IMR-90 (cell line): ENCODE results near the gene THAP6. TPM values are rescaled to one million over a fixed set of nuclear protein-coding genes. Genes with fewer than 3 reads are reported as not detected.
A peak's percentile ranks its signal among the peaks of the same experiment; 100 is the strongest.

Experiments used
- ATAC-seq: fragments of 200-7000 bp; cut with Tn5 transposase; 2 replicates; pipeline ENCODE4 v1.9.1; 2020; ENCODE audit warnings: low read depth, mild to moderate bottlenecking, moderate library complexity
- BruUV-seq: library from RNA; stranded (reverse); fragments of 400-500 nt; replicated peaks from 2 replicates; lab custom pipeline; 2021; lab: Mats Ljungman, UMichigan
- CTCF ChIA-PET: fragments of 300-600 bp; formaldehyde crosslinking; extraction: SDS; loops from one replicate; lab custom pipeline; 2021; ENCODE audit warnings: antibody characterized with exemption; lab: Yijun Ruan, JAX
- POLR2A ChIA-PET: fragments of 300-600 bp; sonication (Branson Sonifier 250); formaldehyde crosslinking; loops from one replicate; lab custom pipeline; 2022; ENCODE audit warnings: antibody characterized with exemption; ENCODE audit not compliant: unreplicated experiment; lab: Charles Lee
- DNase-seq: peaks from one replicate; pipeline ENCODE4 v3.0.0; 2013
- H2AFZ ChIP-seq: replicated peaks from 2 replicates; pipeline ENCODE3; 2013; ENCODE audit warnings: low read length, mild to moderate bottlenecking; ENCODE audit not compliant: poor library complexity
- H2AK5ac ChIP-seq: 2 replicates; pipeline ENCODE4 v1.6.1; 2013; ENCODE audit warnings: low read depth, low read length, inconsistent platforms
- H2AK9ac ChIP-seq: replicated peaks from 2 replicates; pipeline ENCODE3; 2013; ENCODE audit warnings: mild to moderate bottlenecking, low read depth, low read length, moderate library complexity; ENCODE audit not compliant: poor library complexity
- H2BK120ac ChIP-seq: 2 replicates; pipeline ENCODE4 v1.6.1; 2013; ENCODE audit warnings: low read depth, low read length, inconsistent platforms
- H2BK15ac ChIP-seq: 3 replicates; pipeline ENCODE4 v1.6.1; 2013; ENCODE audit warnings: low read depth, low read length, inconsistent platforms
- H2BK20ac ChIP-seq: 2 replicates; pipeline ENCODE4 v1.6.1; 2013; ENCODE audit warnings: low read depth, mild to moderate bottlenecking, inconsistent platforms, low read length, moderate library complexity
- H2BK5ac ChIP-seq: 2 replicates; pipeline ENCODE4 v1.6.1; 2013; ENCODE audit warnings: mild to moderate bottlenecking, low read depth, low read length, inconsistent platforms; ENCODE audit not compliant: poor library complexity, severe bottlenecking
- H3K14ac ChIP-seq: replicated peaks from 2 replicates; pipeline ENCODE4 v1.6.1; 2013; ENCODE audit warnings: low read depth, low read length, inconsistent platforms
- H3K18ac ChIP-seq: 2 replicates; pipeline ENCODE4 v1.6.1; 2013; ENCODE audit warnings: low read depth, low read length, control low read depth
- H3K23ac ChIP-seq: 2 replicates; pipeline ENCODE4 v1.6.1; 2013; ENCODE audit warnings: low read depth, low read length, inconsistent platforms
- H3K27ac ChIP-seq: 2 replicates; pipeline ENCODE4 v1.5.1; 2013; ENCODE audit warnings: mild to moderate bottlenecking, control low read depth, low read length; ENCODE audit not compliant: insufficient read depth
- H3K27me3 ChIP-seq: 2 replicates; pipeline ENCODE4 v1.6.1; 2013; ENCODE audit warnings: low read length; ENCODE audit not compliant: control insufficient read depth, insufficient read depth
- H3K36me3 ChIP-seq: 2 replicates; pipeline ENCODE4 v1.6.1; 2013; ENCODE audit warnings: low read length, mixed read lengths; ENCODE audit not compliant: control insufficient read depth, insufficient read depth
- H3K4ac ChIP-seq: 2 replicates; pipeline ENCODE4 v1.6.1; 2013; ENCODE audit warnings: low read depth, low read length, inconsistent platforms
- H3K4me1 ChIP-seq: 2 replicates; pipeline ENCODE4 v1.6.1; 2013; ENCODE audit warnings: low read length, mixed read lengths; ENCODE audit not compliant: control insufficient read depth, insufficient read depth
- H3K4me2 ChIP-seq: 2 replicates; pipeline ENCODE4 v1.6.1; 2013; ENCODE audit warnings: low read depth, mild to moderate bottlenecking, control low read depth, low read length, moderate library complexity
- H3K4me3 ChIP-seq: 2 replicates; pipeline ENCODE4 v1.5.1; 2013; ENCODE audit warnings: low read depth, mild to moderate bottlenecking, control low read depth, low read length, moderate library complexity; ENCODE audit not compliant: insufficient read depth
- H3K56ac ChIP-seq: 2 replicates; pipeline ENCODE4 v1.6.1; 2013; ENCODE audit warnings: low read length, inconsistent platforms; ENCODE audit not compliant: insufficient read depth; ENCODE audit errors: extremely low read depth
- H3K79me1 ChIP-seq, 2 experiments: 2 replicates each; pipeline ENCODE4 v1.6.1; 2013; ENCODE audit warnings: low read length in 2 of 2, inconsistent platforms in 1 of 2, low read depth in 1 of 2
- H3K9ac ChIP-seq: 2 replicates; pipeline ENCODE4 v1.6.1; 2013; ENCODE audit warnings: low read depth, low read length, control low read depth
- H3K9me1 ChIP-seq: 2 replicates; pipeline ENCODE4 v1.6.1; 2013; ENCODE audit warnings: low read length, inconsistent platforms; ENCODE audit not compliant: insufficient read depth
- H3K9me3 ChIP-seq: 2 replicates; pipeline ENCODE4 v1.6.1; 2013; ENCODE audit warnings: low read length; ENCODE audit not compliant: control insufficient read depth, insufficient read depth
- H4K20me1 ChIP-seq: 2 replicates; pipeline ENCODE4 v1.6.1; 2013; ENCODE audit warnings: low read length, inconsistent platforms; ENCODE audit not compliant: insufficient read depth
- H4K5ac ChIP-seq: 2 replicates; pipeline ENCODE4 v1.6.1; 2013; ENCODE audit warnings: mild to moderate bottlenecking, low read depth, low read length, control low read depth
- H4K8ac ChIP-seq, 2 experiments: 2 replicates each; pipeline ENCODE4 v1.6.1; 2013; ENCODE audit warnings: low read depth in 2 of 2, low read length in 2 of 2, control low read depth in 1 of 2, inconsistent platforms in 1 of 2
- H4K91ac ChIP-seq: 2 replicates; pipeline ENCODE4 v1.6.1; 2013; ENCODE audit warnings: low read depth, low read length, inconsistent platforms; ENCODE audit not compliant: insufficient read depth
- BHLHE40 ChIP-seq: fragments of 150-350 bp; IDR thresholded peaks from 2 replicates; pipeline ENCODE4 v1.6.1; 2016; ENCODE audit warnings: mild to moderate bottlenecking, low read depth, low read length
- CEBPB ChIP-seq: IDR thresholded peaks from 2 replicates; pipeline ENCODE4 v1.6.1; 2012; ENCODE audit warnings: low read depth, low read length, improper control_type of control experiment
- CHD1 ChIP-seq: IDR thresholded peaks from 2 replicates; pipeline ENCODE4 v1.6.1; 2012; ENCODE audit warnings: low read depth, low read length, improper control_type of control experiment
- CTCF ChIP-seq: conservative IDR thresholded peaks from 2 replicates; pipeline ENCODE4 v1.5.1; 2012; ENCODE audit warnings: mild to moderate bottlenecking, low read depth, low read length, improper control_type of control experiment
- ELK1 ChIP-seq: fragments of 150-350 bp; IDR thresholded peaks from 2 replicates; pipeline ENCODE4 v1.6.1; 2016; ENCODE audit warnings: low read depth, mild to moderate bottlenecking, low read length, moderate library complexity, borderline replicate concordance
- FOS ChIP-seq: fragments of 150-350 bp; IDR thresholded peaks from 2 replicates; pipeline ENCODE4 v1.6.1; 2016; ENCODE audit warnings: low read depth, low read length
- MAFK ChIP-seq: IDR thresholded peaks from 2 replicates; pipeline ENCODE4 v1.6.1; 2012; ENCODE audit warnings: low read depth, low read length, improper control_type of control experiment
- MAZ ChIP-seq: IDR thresholded peaks from 2 replicates; pipeline ENCODE4 v1.6.1; 2012; ENCODE audit warnings: low read depth, mild to moderate bottlenecking, low read length, improper control_type of control experiment, moderate library complexity, borderline replicate concordance
- MXI1 ChIP-seq: IDR thresholded peaks from 2 replicates; pipeline ENCODE4 v1.6.1; 2012; ENCODE audit warnings: low read depth, mild to moderate bottlenecking, low read length, moderate library complexity, borderline replicate concordance
- NFE2L2 ChIP-seq: fragments of 150-350 bp; IDR thresholded peaks from 2 replicates; pipeline ENCODE4 v1.6.1; 2016; ENCODE audit warnings: low read depth, mild to moderate bottlenecking, low read length
- POLR2A ChIP-seq: IDR thresholded peaks from 2 replicates; pipeline ENCODE4 v1.6.1; 2012; ENCODE audit warnings: mild to moderate bottlenecking, low read depth, low read length
- RAD21 ChIP-seq: IDR thresholded peaks from 2 replicates; pipeline ENCODE4 v1.6.1; 2012; ENCODE audit warnings: low read length, improper control_type of control experiment
- RCOR1 ChIP-seq: IDR thresholded peaks from 2 replicates; pipeline ENCODE4 v1.6.1; 2012; ENCODE audit warnings: mild to moderate bottlenecking, low read length, improper control_type of control experiment; ENCODE audit not compliant: insufficient replicate concordance
- RFX5 ChIP-seq: IDR thresholded peaks from 2 replicates; pipeline ENCODE4 v1.8.0; 2012; ENCODE audit warnings: low read depth, mild to moderate bottlenecking, low read length, moderate library complexity
- SMC3 ChIP-seq: fragments of 150-350 bp; IDR thresholded peaks from 2 replicates; pipeline ENCODE4 v1.6.1; 2016; ENCODE audit warnings: low read depth, mild to moderate bottlenecking, antibody characterized with exemption, low read length, moderate library complexity
- USF2 ChIP-seq: fragments of 150-350 bp; IDR thresholded peaks from 2 replicates; pipeline ENCODE4 v1.6.1; 2017; ENCODE audit warnings: mild to moderate bottlenecking, antibody characterized with exemption, low read length, low read depth
- WGBS, 2 experiments: methylation state at CpG; one replicate each; pipeline versions ENCODE4 v1.1.5 to v1.1.7; 2013; ENCODE audit warnings: missing lambda C conversion rate in 2 of 2; ENCODE audit not compliant: insufficient read length in 1 of 2; ENCODE audit errors: extremely low coverage in 2 of 2; 5-methylcytosine and 5-hydroxymethylcytosine counted together
- dilution Hi-C: fragments of 300-500 bp; cut with HindIII; formaldehyde crosslinking; loops from one replicate; pipeline ENCODE4 v1.14.3; 2018; ENCODE audit warnings: low sequenced_read_pairs; ENCODE audit not compliant: unreplicated experiment
- in situ Hi-C: fragments of 300-500 bp; cut with MboI; formaldehyde crosslinking; loops from 3 replicates; pipeline ENCODE4 v1.14.3; 2019; ENCODE audit warnings: low sequenced_read_pairs, inconsistent platforms, mixed read lengths
- intact Hi-C: fragments of 100-400 bp; cut with micrococcal nuclease; formaldehyde crosslinking; loops from 2 replicates; pipeline ENCODE4 v1.10.0; 2022
- polyA plus RNA-seq, 3 experiments: library from polyadenylated mRNA; depleted of rRNA; stranded (reverse); fragments of >200 nt; gene quantifications; 2 replicates each; pipeline ENCODE4 v1.2.3, GENCODE V29; 2012; ENCODE audit warnings: low replicate concordance in 1 of 3
- total RNA-seq: library from RNA; depleted of rRNA; stranded (reverse); fragments of >200 nt; gene quantifications from 2 replicates; pipeline ENCODE4 v1.2.3, GENCODE V29; 2012

THAP6 gene
- total and polyA plus RNA-seq, 2 of the 4 experiments (the other 2 are of a cell fraction): 6.3 to 7.0 TPM

GRCh38 chr4:75496406-75496805, 17.9 kb upstream of the THAP6 start:
- WGBS, 2 experiments: no CpG with 5 or more reads among the region's 2 CpGs
- Histone ChIP-seq H4K8ac (no peak overlapping the region), H2BK20ac (peak overlapping the region; percentile 12; the same call in 1 of the 2 replicates), H3K27me3 (no peaks in the 10 kb centered on the region), H4K91ac (no peak overlapping the region), H2BK120ac (no peak overlapping the region; the same call in 1 of the 2 replicates), H3K4me2 (no peak overlapping the region), H3K56ac (no peak overlapping the region), H3K79me1 (peaks cover 11 to 15% of the 10 kb centered on the region in 2 experiments; a peak in 3 of 4 replicates), H3K4me3 (no peak overlapping the region), H2BK15ac (no peak overlapping the region), H4K5ac (no peak overlapping the region), H2AFZ (no peak overlapping the region), H3K9ac (no peak overlapping the region), H2AK9ac (no peak overlapping the region), H2BK5ac (peak overlapping the region; percentile 6), H3K4ac (no peak overlapping the region; the same call in 1 of the 2 replicates), H3K36me3 (peaks cover 7% of the 10 kb centered on the region), H3K27ac (no peak overlapping the region), H4K20me1 (no peaks in the 10 kb centered on the region), H2AK5ac (no peak overlapping the region), H3K23ac (no peak overlapping the region), H3K14ac (no peak overlapping the region), H3K4me1 (peaks cover 2% of the 10 kb centered on the region; the same call in 1 of the 2 replicates), H3K9me3 (peaks cover 4% of the 10 kb centered on the region; the same call in 1 of the 2 replicates), H3K18ac (no peak overlapping the region), H3K9me1 (no peaks in the 10 kb centered on the region)
- ChIA-PET POLR2A (no interaction called here), CTCF (no interaction called here)
- in situ Hi-C loops (loop anchor here (25.0 kb wide), 1 partner anchor 1159 kb away; no protein-coding TSS in a partner anchor), intact Hi-C loops (loop anchor here (10.0 kb wide), 1 partner anchor 152 kb away; no protein-coding TSS in a partner anchor), dilution Hi-C loops (no loop called here)
- no peak for DNase-seq
- no TSS peak for BruUV-seq
- ATAC-seq: no peak
- TF ChIP-seq MXI1 (no peak), BHLHE40 (no peak), CTCF (no peak), USF2 (no peak), MAFK (no peak), ELK1 (no peak), RAD21 (no peak), CHD1 (no peak), RFX5 (no peak), CEBPB (no peak), FOS (no peak), SMC3 (no peak), NFE2L2 (no peak), POLR2A (no peak), MAZ (no peak), RCOR1 (no peak)
